ENCODE data around the gene AEBP2. TPM values are rescaled to one million over a fixed set of nuclear protein-coding genes. Genes with fewer than 3 reads are reported as not detected.
"Not testable (repeated sequence)": the region's sequence is repeated elsewhere in the genome, so short reads cannot be mapped to it uniquely, and the experiment has no call there.

AEBP2 gene
- total RNA-seq, 2 donors from 2014 or later, result 50.0 to 52.7 TPM

DNA sequence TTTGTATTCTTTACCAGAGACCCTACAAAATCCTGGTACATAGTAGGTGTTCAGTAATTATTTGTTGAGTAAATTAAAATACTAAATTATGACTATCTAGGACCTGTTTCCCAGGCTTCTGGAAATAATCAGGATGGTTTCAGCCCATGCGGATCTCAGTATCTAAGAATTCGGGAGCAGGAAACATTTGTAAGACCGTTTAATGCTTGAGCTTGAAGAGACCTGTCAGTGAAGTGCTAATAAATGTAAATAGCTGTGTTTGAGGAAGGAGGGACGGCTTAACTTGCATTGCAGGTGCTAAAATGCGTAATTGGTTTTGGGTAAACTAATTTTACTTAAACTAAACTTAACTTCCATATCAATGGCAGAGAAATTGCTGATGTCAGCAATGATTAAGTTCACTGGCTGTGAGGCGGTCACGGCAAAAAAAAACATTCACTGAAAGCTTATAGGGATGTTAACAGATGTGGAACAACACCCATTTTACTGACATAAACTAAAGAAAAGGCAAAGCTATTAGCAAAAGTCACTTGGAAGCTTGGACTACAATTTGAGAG is 28.6 kb upstream of the AEBP2 start:
- Mint-ChIP-seq H3K36me3 (ENCODE audit: low read depth) (no peaks in the 10 kb centered on the region), H3K4me1 (no peaks in the 10 kb centered on the region), H3K27me3 (peaks cover 10% of the 10 kb centered on the region), H3K4me3 (no peak overlapping the region), H3K27ac (no peak overlapping the region)
- no peak for DNase-seq
- H3K9me3 ChIP-seq (ENCODE audit: control insufficient read depth, low read length, poor library complexity, severe bottlenecking), result no peaks in the 10 kb centered on the region
- ATAC-seq, result no peak

DNA sequence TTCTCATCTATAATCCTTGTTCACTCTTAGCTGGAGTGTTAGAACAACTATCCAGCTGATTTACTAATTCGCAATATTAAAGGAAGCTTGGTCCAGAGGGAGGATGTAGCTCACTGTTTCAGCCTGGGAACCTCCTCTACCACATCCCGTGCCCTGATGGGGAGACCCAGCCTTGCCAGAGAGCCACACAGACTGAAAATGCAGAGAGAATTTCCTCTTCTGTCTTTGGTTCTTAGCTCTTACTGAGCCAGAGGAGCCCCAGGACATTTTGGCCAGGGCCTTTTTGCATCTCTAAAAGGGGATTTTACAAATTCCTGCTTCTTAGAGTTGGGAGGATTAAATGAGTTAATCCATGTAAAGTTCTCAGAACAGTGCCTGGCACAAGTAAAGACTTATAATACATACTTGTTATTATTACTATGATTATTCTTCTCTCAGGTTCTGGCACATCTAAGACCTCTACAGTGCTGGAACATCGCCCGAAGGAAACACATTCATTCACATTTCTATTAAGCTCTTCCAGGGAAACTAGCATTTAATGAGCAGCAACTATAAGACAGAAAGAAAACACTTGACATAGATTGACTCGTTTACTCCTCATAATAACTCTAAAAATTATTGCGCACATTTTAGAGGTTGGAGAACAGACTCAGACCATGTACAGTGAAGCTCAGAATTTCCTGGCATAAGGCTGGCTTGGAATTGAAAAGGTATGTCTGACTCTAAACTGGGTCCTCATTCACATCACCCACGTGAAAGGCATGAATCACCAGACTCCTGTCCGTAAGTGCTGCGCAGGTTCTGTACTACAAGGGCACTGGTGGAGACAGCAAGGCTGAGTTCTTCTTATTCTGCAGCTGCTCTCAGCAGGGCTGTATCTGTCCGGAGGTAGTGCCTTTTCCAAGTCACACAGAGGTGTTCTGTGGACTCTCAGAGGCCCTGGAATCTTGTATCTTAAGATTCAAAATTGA is 27.8 kb upstream of the AEBP2 start:
- no peaks in the 10 kb centered on the region for H3K9me3 ChIP-seq (ENCODE audit: control insufficient read depth, low read length, poor library complexity, severe bottlenecking)
- Mint-ChIP-seq H3K4me1 (no peaks in the 10 kb centered on the region), H3K4me3 (no peak overlapping the region), H3K27me3 (peaks cover 10% of the 10 kb centered on the region), H3K27ac (no peak overlapping the region), H3K36me3 (ENCODE audit: low read depth) (no peaks in the 10 kb centered on the region)
- ATAC-seq (no peak), DNase-seq (no peak)

DNA sequence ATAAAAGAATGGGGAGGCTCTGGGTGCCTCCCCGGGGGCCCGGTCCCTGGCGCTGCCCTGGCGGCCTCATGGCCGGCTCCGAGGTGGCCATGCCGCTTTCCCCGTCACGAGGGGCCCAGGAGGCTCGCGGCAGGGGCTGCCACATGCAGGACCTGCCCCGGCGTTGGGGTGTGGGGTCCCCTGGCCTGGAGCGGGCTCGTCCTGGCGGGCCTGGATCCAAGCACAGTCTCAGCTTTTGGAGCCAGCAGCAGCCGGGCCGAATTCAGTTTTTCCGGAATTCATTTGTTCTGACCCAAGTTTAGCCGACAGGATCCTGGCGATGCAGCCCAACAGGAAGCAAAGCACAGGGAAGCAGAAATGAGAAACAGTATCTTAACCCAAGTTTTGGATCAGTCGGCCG is 26.4 kb upstream of the AEBP2 start:
- Mint-ChIP-seq H3K27ac (no peak overlapping the region), H3K4me1 (no peaks in the 10 kb centered on the region), H3K4me3 (no peak overlapping the region), H3K36me3 (ENCODE audit: low read depth) (no peaks in the 10 kb centered on the region), H3K27me3 (peaks cover 10% of the 10 kb centered on the region)
- DNase-seq (no peak), ATAC-seq (no peak)
- no peaks in the 10 kb centered on the region for H3K9me3 ChIP-seq (ENCODE audit: control insufficient read depth, low read length, poor library complexity, severe bottlenecking)

DNA sequence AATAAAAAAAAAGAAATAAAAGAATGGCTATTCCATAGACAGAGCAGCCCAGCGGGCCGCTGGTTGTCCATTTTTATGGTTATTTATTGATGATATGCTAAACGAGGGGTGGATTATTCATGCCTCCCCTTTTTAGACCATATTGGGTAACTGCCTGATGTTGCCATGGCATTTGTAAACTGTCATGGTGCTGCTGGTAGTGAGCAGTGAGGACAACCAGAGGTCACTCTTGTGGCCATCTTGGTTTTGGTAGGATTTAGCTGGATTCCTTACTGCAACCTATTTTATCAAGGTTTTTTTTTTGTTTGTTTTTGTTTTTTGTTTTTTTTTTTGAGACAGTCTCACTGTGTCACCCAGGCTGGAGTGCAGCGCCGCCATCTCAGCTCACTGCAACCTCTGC is 25.7 kb upstream of the AEBP2 start:
- H3K9me3 ChIP-seq (ENCODE audit: control insufficient read depth, low read length, poor library complexity, severe bottlenecking); H3K4me3 Mint-ChIP-seq; ATAC-seq; H3K27ac Mint-ChIP-seq; DNase-seq; H3K4me1 Mint-ChIP-seq; H3K36me3 Mint-ChIP-seq (ENCODE audit: low read depth): not testable (repeated sequence)
- peaks cover 10% of the 10 kb centered on the region for H3K27me3 Mint-ChIP-seq

DNA sequence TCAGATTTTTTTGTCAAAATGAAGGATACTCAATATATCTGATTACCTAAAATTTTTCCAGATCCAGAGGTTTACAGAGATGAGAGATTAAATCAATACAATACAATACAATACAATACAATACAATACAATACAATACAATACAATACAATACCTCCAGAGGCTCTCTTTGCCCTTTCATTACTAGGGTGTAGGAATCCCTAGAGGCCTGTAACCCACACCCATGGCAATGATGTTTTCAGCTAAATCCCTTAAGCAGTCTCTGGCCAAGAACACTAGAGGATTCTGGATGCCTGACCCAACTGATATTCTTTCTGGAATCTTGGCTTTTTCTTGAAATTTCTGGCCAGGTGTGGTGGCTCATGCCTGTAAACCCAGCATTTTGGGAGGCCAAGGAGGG is 23.7 kb upstream of the AEBP2 start:
- no peak overlapping the region for H3K4me3 Mint-ChIP-seq
- no peaks in the 10 kb centered on the region for H3K36me3 Mint-ChIP-seq (ENCODE audit: low read depth)
- H3K27me3 Mint-ChIP-seq, result peaks cover 4% of the 10 kb centered on the region
- H3K27ac Mint-ChIP-seq, result no peak overlapping the region
- DNase-seq (no peak), ATAC-seq (no peak)
- H3K9me3 ChIP-seq (ENCODE audit: control insufficient read depth, low read length, poor library complexity, severe bottlenecking), result no peaks in the 10 kb centered on the region
- H3K4me1 Mint-ChIP-seq, result peaks cover under 1% of the 10 kb centered on the region

DNA sequence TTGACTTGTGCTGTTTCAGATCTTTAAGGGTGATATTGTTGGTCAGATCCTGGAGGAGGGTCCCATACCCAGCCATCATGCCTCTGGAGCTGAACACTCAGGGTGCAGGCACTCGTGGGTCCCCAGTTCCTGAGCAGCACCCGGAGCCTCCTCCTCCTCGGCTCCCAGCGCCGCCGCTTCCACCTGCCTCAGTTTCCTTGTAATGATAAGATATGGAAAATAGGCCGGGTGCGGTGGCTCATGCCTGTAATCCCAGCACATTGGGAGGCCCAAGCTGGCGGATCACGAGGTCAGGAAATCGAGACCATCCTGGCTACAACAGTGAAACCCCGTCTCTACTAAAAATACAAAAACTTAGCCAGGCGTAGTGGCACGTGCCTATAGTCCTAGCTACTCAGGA is 20.2 kb upstream of the AEBP2 start:
- DNase-seq (no peak), ATAC-seq (no peak)
- Mint-ChIP-seq H3K27me3 (no peaks in the 10 kb centered on the region), H3K4me3 (no peak overlapping the region), H3K4me1 (peaks cover 6% of the 10 kb centered on the region), H3K27ac (no peak overlapping the region), H3K36me3 (ENCODE audit: low read depth) (peaks cover 2% of the 10 kb centered on the region)
- H3K9me3 ChIP-seq (ENCODE audit: control insufficient read depth, low read length, poor library complexity, severe bottlenecking), result no peaks in the 10 kb centered on the region

DNA sequence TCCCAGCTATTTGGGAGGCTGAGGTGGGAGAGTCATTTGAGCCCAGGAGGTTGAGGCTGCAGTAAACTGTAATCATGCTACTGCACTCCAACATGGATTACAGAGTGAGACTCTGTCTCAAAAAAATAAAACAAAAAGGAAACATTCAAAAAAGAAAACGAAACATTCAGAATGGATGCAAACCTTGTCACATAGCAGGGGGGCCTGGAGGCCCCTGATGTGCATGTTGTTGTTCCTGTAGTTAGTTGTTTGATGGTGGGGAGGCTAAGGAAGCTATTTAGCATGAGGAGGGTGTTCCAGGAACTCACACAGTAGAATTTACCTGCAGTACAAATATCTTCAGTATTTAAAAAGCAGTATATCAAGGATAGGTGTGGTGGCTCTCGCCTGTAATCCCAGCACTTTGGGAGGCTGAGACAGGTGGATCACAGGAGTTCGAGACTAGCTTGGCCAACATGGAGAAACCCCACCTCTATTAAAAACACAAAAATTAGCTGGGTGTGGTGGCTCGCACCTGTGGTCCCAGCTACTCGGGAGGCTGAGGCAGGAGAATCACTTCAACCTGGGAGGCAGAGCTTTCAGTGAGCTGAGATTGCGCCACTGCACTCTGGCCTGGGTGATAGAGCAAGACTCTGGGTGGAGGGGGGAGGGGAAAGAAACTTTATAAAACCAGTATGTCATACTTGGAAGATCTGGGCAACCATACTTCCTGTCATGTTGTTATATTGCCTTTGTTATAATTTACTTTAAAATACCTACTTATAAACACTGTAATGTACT is 17.6 kb upstream of the AEBP2 start:
- H3K27me3 Mint-ChIP-seq, result no peaks in the 10 kb centered on the region
- DNase-seq (no peak), ATAC-seq (no peak)
- H3K36me3 Mint-ChIP-seq (ENCODE audit: low read depth), result peaks cover 3% of the 10 kb centered on the region
- H3K4me1 Mint-ChIP-seq, result peaks cover 6% of the 10 kb centered on the region
- H3K4me3 Mint-ChIP-seq, result no peak overlapping the region
- H3K9me3 ChIP-seq (ENCODE audit: control insufficient read depth, low read length, poor library complexity, severe bottlenecking), result no peaks in the 10 kb centered on the region
- H3K27ac Mint-ChIP-seq, result peak overlapping the region; percentile 70

DNA sequence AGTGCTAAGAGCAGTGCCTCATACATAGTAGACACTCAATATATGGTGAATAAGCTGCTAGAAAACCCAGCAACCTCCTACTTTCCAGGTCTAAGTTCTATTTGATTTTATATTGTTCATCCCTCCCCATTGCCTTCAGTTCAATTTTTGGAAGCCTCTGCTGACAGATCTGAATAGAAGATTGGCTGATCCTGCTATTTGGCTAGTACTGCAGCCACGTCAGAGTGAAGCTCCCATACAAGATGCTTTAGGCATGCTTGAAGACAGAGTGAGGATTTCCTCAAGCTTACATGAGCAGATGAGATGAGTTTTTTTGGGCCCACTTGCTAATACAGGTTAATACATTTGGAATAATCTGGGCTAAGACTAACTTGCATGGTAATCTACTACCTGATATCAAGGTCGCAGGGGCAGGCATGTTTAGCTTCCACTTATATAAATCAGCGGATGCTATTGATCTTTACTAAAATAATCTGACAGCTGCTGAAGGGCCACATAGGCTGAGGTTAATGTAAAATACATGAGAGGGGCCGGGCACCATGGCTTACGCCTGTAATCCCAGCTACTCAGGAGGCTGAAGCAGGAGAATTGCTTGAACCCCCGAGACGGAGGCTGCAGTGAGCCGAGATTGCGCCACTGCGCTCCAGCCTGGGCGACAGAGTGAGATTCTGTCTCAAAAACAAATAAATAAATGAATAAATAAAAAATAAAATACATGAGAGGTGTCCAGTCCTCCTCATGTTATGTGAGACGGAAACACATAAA is 15.9 kb upstream of the AEBP2 start:
- H3K27ac Mint-ChIP-seq, result no peak overlapping the region
- DNase-seq (no peak), ATAC-seq (no peak)
- H3K4me1 Mint-ChIP-seq, result peaks cover 8% of the 10 kb centered on the region
- H3K27me3 Mint-ChIP-seq, result no peaks in the 10 kb centered on the region
- H3K4me3 Mint-ChIP-seq, result no peak overlapping the region
- peaks cover 3% of the 10 kb centered on the region for H3K36me3 Mint-ChIP-seq (ENCODE audit: low read depth)
- no peaks in the 10 kb centered on the region for H3K9me3 ChIP-seq (ENCODE audit: control insufficient read depth, low read length, poor library complexity, severe bottlenecking)

DNA sequence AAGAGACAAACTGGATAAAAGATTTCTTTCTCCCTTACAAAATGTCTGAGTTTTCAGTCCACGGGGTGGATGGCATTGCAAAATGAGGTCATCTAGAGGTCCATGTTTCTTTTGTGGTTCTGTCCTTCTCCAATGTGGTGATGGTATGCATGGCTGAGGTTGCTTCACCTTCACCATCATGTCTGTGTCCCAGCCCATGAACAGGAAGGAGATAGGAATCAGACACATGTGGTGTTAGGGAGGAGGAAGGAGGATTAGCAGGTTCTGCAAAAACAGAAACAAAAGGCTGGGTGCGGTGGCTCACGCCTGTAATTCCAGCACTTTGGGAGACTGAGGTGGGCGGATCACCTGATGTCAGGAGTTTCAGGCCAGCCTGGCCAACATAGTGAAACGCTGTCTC is 11.0 kb upstream of the AEBP2 start:
- no peaks in the 10 kb centered on the region for H3K27me3 Mint-ChIP-seq
- peaks cover 3% of the 10 kb centered on the region for H3K36me3 Mint-ChIP-seq (ENCODE audit: low read depth)
- no peak overlapping the region for H3K4me3 Mint-ChIP-seq
- no peak overlapping the region for H3K27ac Mint-ChIP-seq
- DNase-seq, result no peak
- peaks cover 15% of the 10 kb centered on the region for H3K4me1 Mint-ChIP-seq
- no peak for ATAC-seq
- no peaks in the 10 kb centered on the region for H3K9me3 ChIP-seq (ENCODE audit: control insufficient read depth, low read length, poor library complexity, severe bottlenecking)

DNA sequence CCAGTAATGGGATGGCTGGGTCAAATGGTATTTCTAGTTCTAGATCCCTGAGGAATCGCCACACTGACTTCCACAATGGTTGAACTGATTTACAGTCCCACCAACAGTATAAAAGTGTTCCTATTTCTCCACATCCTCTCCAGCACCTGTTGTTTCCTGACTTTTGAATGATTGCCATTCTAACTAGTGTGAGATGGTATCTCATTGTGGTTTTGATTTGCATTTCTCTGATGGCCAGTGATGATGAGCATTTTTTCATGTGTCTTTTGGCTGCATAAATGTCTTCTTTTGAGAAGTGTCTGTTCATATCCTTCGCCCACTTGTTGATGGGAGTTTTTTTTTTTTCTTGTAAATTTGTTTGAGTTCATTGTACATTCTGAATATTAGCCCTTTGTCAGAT is 9.8 kb upstream of the AEBP2 start:
- not testable (repeated sequence) for H3K9me3 ChIP-seq (ENCODE audit: control insufficient read depth, low read length, poor library complexity, severe bottlenecking); ATAC-seq; H3K27me3 Mint-ChIP-seq; H3K36me3 Mint-ChIP-seq (ENCODE audit: low read depth); H3K4me3 Mint-ChIP-seq; DNase-seq; H3K27ac Mint-ChIP-seq
- H3K4me1 Mint-ChIP-seq, result peaks cover 17% of the 10 kb centered on the region

DNA sequence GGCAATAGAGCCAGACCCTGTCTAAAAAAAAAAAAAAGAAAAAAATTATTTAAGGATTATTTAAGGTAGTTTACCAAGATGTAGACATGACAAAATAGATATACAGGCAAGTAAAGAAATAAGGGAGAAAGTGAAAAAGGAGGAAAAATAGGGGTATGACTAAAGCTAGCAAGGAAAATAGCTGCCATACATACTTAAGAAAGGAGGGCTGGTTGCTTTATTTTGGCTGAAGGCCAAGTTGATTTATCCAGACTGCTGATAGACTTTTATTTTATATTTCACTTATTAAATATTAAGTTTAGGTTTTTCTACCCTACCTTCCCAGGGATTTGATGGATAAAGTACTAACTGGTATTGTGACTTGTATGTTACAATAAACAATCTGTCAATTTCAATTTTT is 8.3 kb upstream of the AEBP2 start:
- Mint-ChIP-seq H3K27ac (no peak overlapping the region), H3K36me3 (ENCODE audit: low read depth) (no peaks in the 10 kb centered on the region), H3K4me3 (no peak overlapping the region), H3K27me3 (no peaks in the 10 kb centered on the region), H3K4me1 (peaks cover 23% of the 10 kb centered on the region)
- DNase-seq (no peak), ATAC-seq (no peak)
- H3K9me3 ChIP-seq (ENCODE audit: control insufficient read depth, low read length, poor library complexity, severe bottlenecking), result no peaks in the 10 kb centered on the region

DNA sequence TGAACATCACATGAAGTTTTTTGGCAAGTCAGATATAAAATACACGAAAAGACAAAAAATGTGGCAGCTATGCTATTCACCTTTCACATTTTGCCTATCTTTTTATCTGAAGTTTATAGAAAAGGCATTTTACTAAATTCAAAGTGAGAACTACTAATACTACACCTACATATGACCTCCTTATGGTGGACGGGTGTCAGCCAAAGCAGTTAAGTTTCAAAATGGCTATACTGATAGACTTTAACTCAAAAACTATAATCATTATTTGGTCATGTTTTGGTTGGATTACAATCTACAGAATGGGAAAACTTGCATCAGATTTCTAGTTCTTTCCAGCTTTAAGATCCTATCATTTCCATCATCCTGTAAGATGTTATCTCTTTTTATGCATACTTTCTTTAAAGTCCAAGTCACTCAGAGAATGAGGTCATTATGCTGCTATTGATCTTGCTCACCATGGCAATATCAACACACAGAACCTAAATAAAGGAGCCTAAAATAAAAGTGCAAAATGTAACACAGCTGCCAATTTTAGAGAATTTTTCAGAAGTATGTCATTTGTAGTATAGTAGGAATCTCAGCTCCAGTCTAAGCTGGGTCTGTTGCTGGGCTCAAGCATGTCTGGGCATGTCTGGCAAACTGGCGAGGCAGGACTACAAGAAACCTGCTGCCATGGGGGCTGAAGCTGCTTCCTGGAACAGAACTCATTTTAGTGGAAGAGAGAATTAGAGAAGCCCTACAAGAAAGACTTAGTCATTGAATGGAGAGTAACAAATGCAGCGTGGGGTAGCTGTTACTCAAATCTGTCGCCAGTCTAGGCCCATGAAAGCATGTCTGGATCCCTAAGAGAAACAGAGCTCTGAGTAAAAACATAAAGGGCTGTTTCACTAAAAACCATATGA is 7.6 kb upstream of the AEBP2 start:
- H3K4me3 Mint-ChIP-seq, result peak overlapping the region; percentile 66
- peaks cover 23% of the 10 kb centered on the region for H3K4me1 Mint-ChIP-seq
- peak; percentile 71 for ATAC-seq
- no peak for DNase-seq
- H3K27me3 Mint-ChIP-seq, result no peaks in the 10 kb centered on the region
- no peaks in the 10 kb centered on the region for H3K9me3 ChIP-seq (ENCODE audit: control insufficient read depth, low read length, poor library complexity, severe bottlenecking)
- H3K36me3 Mint-ChIP-seq (ENCODE audit: low read depth), result no peaks in the 10 kb centered on the region
- H3K27ac Mint-ChIP-seq, result peak overlapping the region; percentile 96
